Cardiac muscle cell (in vitro differentiated cells and primary cell): Measurements from ENCODE around the gene MALT1. TPM values are rescaled to one million over a fixed set of nuclear protein-coding genes. Genes with fewer than 3 reads are reported as not detected.

Source experiments
- DNase-seq, 2 donors: peaks; one replicate each; pipeline versions ENCODE4 v3.0.0 to v3.0.0-alpha.2; 2010 to 2017; ENCODE audit warnings: low read depth in 1 of 2, low spot score in 1 of 2
- H3K27ac ChIP-seq: fragments of 200-600 bp; sonication (generic); 2 replicates; pipeline ENCODE4 v1.5.1; 2016
- H3K27me3 ChIP-seq: fragments of 200-600 bp; sonication (generic); 2 replicates; pipeline ENCODE4 v1.6.0; 2016; ENCODE audit warnings: control low read depth
- H3K36me3 ChIP-seq: fragments of 200-600 bp; sonication (generic); 2 replicates; pipeline ENCODE4 v1.5.1; 2016; ENCODE audit warnings: control low read depth
- H3K4me1 ChIP-seq: fragments of 200-600 bp; sonication (generic); 2 replicates; pipeline ENCODE4 v1.8.1; 2017; ENCODE audit warnings: low read depth, mild to moderate bottlenecking, mixed run types
- H3K4me3 ChIP-seq: fragments of 200-600 bp; sonication (generic); 2 replicates; pipeline ENCODE4 v1.5.1; 2016; ENCODE audit warnings: mild to moderate bottlenecking
- H3K9me3 ChIP-seq: fragments of 200-600 bp; sonication (generic); 2 replicates; pipeline ENCODE4 v1.5.1; 2017; ENCODE audit warnings: low read depth, mild to moderate bottlenecking, control low read depth
- CTCF ChIP-seq: IDR thresholded peaks from 2 replicates; pipeline ENCODE4 v1.5.1; 2012; ENCODE audit warnings: low read depth, mild to moderate bottlenecking, low read length
- polyA plus RNA-seq: library from polyadenylated mRNA; unstranded; fragments of >200 nt; fragmentation: Nextera tagmentation; extraction: Ambion mirVana; gene quantifications from 2 replicates; pipeline ENCODE4 v1.2.1, GENCODE V29; 2016
- total RNA-seq: library from RNA; depleted of rRNA; stranded (reverse); fragments of >200 nt; gene quantifications from 2 replicates; pipeline ENCODE4 v1.2.3, GENCODE V29; 2016

MALT1 gene, protein sequence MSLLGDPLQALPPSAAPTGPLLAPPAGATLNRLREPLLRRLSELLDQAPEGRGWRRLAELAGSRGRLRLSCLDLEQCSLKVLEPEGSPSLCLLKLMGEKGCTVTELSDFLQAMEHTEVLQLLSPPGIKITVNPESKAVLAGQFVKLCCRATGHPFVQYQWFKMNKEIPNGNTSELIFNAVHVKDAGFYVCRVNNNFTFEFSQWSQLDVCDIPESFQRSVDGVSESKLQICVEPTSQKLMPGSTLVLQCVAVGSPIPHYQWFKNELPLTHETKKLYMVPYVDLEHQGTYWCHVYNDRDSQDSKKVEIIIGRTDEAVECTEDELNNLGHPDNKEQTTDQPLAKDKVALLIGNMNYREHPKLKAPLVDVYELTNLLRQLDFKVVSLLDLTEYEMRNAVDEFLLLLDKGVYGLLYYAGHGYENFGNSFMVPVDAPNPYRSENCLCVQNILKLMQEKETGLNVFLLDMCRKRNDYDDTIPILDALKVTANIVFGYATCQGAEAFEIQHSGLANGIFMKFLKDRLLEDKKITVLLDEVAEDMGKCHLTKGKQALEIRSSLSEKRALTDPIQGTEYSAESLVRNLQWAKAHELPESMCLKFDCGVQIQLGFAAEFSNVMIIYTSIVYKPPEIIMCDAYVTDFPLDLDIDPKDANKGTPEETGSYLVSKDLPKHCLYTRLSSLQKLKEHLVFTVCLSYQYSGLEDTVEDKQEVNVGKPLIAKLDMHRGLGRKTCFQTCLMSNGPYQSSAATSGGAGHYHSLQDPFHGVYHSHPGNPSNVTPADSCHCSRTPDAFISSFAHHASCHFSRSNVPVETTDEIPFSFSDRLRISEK
- 38.9 and 51.8 TPM in 2 replicates for total RNA-seq
- 33.6 and 36.6 TPM in 2 replicates for polyA plus RNA-seq

GRCh38 chr18:58671111-58671631 lies at the start of gene MALT1:
Gene MALT1 (plus strand): TSS chr18:58671465. CDS start chr18:58671644, 179 bp downstream.
- peak; percentile 94 to 95 for DNase-seq
- no peaks in the 10 kb centered on the region for H3K9me3 ChIP-seq
- no peak for TF ChIP-seq CTCF
- no peaks in the 10 kb centered on the region for H3K27me3 ChIP-seq
- H3K27ac ChIP-seq = peak within 1 kb of the TSS; percentile 96
- peak within 1 kb of the TSS; percentile 85 for H3K4me3 ChIP-seq
- peaks cover 10% of the 10 kb centered on the region for H3K4me1 ChIP-seq
- H3K36me3 ChIP-seq = no peaks in the 10 kb centered on the region

DNA sequence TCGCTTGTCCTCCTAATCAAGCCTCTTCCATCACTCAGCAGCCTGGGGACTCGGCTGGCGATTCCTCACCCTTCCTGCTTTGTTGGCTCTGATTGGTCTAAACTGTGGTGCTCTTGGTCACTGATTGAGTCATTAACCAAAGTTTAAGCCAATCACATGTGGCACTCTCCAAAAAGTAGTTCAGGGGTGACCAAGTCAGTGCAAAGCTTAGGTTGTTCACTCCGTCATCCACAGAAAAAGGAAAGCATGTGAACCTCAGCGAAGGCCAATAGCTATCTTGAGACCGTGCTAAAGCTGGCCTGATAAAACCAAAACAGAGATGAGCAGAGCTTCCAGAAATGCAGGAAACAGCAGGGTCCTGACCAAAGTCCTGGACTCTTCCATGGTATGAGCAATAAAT lies 47.3 kb upstream of the MALT1 start:
- DNase-seq = no peak
- H3K27me3 ChIP-seq = no peaks in the 10 kb centered on the region
- H3K4me3 ChIP-seq = no peak overlapping the region
- H3K9me3 ChIP-seq = no peaks in the 10 kb centered on the region
- H3K36me3 ChIP-seq = peaks cover 25% of the 10 kb centered on the region
- H3K27ac ChIP-seq = peak overlapping the region; percentile 39
- no peak for TF ChIP-seq CTCF
- peaks cover 35% of the 10 kb centered on the region for H3K4me1 ChIP-seq

DNA sequence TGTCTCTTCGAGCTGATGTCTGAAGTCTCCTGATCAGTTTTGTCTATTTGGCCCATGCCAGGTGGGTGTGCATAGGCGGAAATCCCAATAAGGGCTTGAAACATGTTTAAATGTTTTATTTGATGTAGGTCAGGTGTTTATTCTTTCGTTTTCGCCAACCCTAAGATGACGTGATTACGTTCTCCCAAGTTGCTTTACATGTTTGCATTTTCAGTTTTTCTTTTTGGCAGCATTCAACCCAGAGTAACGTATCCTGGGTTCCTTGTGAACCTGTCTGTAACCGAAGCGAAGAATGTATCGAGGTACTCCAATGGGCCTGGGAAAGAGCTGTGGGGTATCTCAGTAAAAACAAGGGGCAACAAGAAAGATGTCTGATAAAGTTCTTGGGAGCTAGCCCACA lies 45.4 kb upstream of the MALT1 start:
- peak overlapping the region; percentile 81 for H3K4me3 ChIP-seq
- TF ChIP-seq CTCF = no peak
- DNase-seq = no peak
- peaks cover 32% of the 10 kb centered on the region for H3K4me1 ChIP-seq
- H3K27me3 ChIP-seq = no peaks in the 10 kb centered on the region
- no peaks in the 10 kb centered on the region for H3K9me3 ChIP-seq
- peak overlapping the region; percentile 99 for H3K27ac ChIP-seq
- H3K36me3 ChIP-seq = peaks cover 15% of the 10 kb centered on the region

GRCh38 chr18:58630071-58630470 lies 41.2 kb upstream of the MALT1 start:
- no peak for DNase-seq
- Histone ChIP-seq H3K36me3 (peaks cover 4% of the 10 kb centered on the region), H3K4me1 (peaks cover 33% of the 10 kb centered on the region), H3K27me3 (no peaks in the 10 kb centered on the region), H3K4me3 (peak overlapping the region; percentile 81), H3K9me3 (no peaks in the 10 kb centered on the region), H3K27ac (peak overlapping the region; percentile 99)
- TF ChIP-seq CTCF = no peak

DNA sequence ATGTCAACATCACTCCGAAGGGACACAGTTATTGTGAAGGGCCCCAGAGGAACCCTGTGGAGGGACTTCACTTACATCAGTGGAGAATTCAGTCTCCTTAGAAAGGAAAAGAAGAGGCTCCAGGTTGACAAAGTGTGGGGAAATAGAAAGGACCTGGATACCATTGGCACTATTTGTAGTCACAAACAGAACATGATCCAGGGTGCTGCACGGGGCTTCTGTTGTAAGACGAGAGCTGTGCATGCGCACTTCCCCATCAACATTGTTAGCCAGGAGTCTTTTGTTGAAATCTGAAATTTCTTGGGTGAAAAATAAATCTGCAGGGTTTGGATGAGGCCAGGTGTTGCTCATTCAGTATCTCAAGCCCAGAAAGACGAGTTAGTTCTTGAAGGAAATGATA lies 40.0 kb upstream of the MALT1 start:
- peaks cover 24% of the 10 kb centered on the region for H3K4me1 ChIP-seq
- H3K4me3 ChIP-seq = no peak overlapping the region
- H3K27ac ChIP-seq = peak overlapping the region; percentile 99
- H3K27me3 ChIP-seq = no peaks in the 10 kb centered on the region
- no peak for DNase-seq
- no peak for TF ChIP-seq CTCF
- H3K9me3 ChIP-seq = no peaks in the 10 kb centered on the region
- H3K36me3 ChIP-seq = no peaks in the 10 kb centered on the region
